Left ventricle myocardium superior (tissue), 1 donor: ENCODE results near the gene MCF2L2. TPM values are rescaled to one million over a fixed set of nuclear protein-coding genes. Genes with fewer than 3 reads are reported as not detected.
"Not testable (repeated sequence)": the region's sequence is repeated elsewhere in the genome, so short reads cannot be mapped to it uniquely, and the experiment has no call there.

Experiments
- ATAC-seq: fragments of 200-7000 bp; cut with Tn5 transposase; one replicate; pipeline ENCODE4 v1.9.1; 2020; ENCODE audit warnings: mild to moderate bottlenecking, moderate library complexity
- DNase-seq: peaks from one replicate; pipeline ENCODE4 v3.0.0-alpha.2; 2020
- intact Hi-C: fragments of 100-400 bp; cut with micrococcal nuclease; formaldehyde crosslinking; loops from one replicate; pipeline ENCODE4 v1.11.0; 2022
- total RNA-seq: library from RNA; stranded (reverse); fragmentation: NEBNext Ultra II Directional; extraction: Animal tissue kit (Norgen Biotek cat#: 25700); gene quantifications from one replicate; pipeline ENCODE4 v1.2.1, GENCODE V29; 2021
- donor health status: DM: no; HTN: yes; CAD: no; lungs with severe emphysema.

Gene MCF2L2
- total RNA-seq, 1 donor from 2014 or later, result 0.25 TPM

GRCh38 chr3:183378951-183379350, 49.5 kb downstream of the MCF2L2 start:
- intact Hi-C loops, result no loop called here
- ATAC-seq, result no peak
- no peak for DNase-seq

GRCh38 chr3:183378545-183378944, 49.9 kb downstream of the MCF2L2 start:
- intact Hi-C loops, result no loop called here
- DNase-seq, result no peak
- ATAC-seq, result no peak

GRCh38 chr3:183378008-183378407, 50.4 kb downstream of the MCF2L2 start:
- DNase-seq (no peak), ATAC-seq (no peak)
- intact Hi-C loops, result no loop called here

GRCh38 chr3:183377307-183377959, 51.0 kb downstream of the MCF2L2 start:
- no peak for DNase-seq
- intact Hi-C loops, result no loop called here

GRCh38 chr3:183375787-183376186, 52.6 kb downstream of the MCF2L2 start:
- DNase-seq (no peak), ATAC-seq (peak; percentile 29)
- intact Hi-C loops, result no loop called here

More at GRCh38 chr3:183377307-183377959, 51.0 kb downstream of the MCF2L2 start:
- ATAC-seq, result no peak

- ATAC-seq (no peak), DNase-seq (no peak)
- intact Hi-C loops, result no loop called here
Observed at GRCh38 chr3:183375337-183375736, 53.1 kb downstream of the MCF2L2 start.

- intact Hi-C loops, result no loop called here
- no peak for DNase-seq
- ATAC-seq, result no peak
Observed at GRCh38 chr3:183372911-183373310, 55.5 kb downstream of the MCF2L2 start.

- ATAC-seq, DNase-seq, intact Hi-C loops: not testable (repeated sequence)
Observed at GRCh38 chr3:183371600-183371968, 56.8 kb downstream of the MCF2L2 start.

GRCh38 chr3:183370391-183370790, 58.0 kb downstream of the MCF2L2 start:
- no peak for DNase-seq
- ATAC-seq, result no peak
- intact Hi-C loops, result no loop called here

GRCh38 chr3:183369627-183370026, 58.8 kb downstream of the MCF2L2 start:
- intact Hi-C loops, result no loop called here
- DNase-seq, result no peak
- ATAC-seq, result no peak

- no peak for DNase-seq
- intact Hi-C loops, result no loop called here
Observed at GRCh38 chr3:183369117-183369516, 59.3 kb downstream of the MCF2L2 start.

GRCh38 chr3:183360971-183361624, 67.3 kb downstream of the MCF2L2 start:
- ATAC-seq (no peak), DNase-seq (no peak)
- intact Hi-C loops, result no loop called here

More at GRCh38 chr3:183369117-183369516, 59.3 kb downstream of the MCF2L2 start:
- no peak for ATAC-seq

- DNase-seq, result no peak
- intact Hi-C loops, result no loop called here
- no peak for ATAC-seq
Observed at GRCh38 chr3:183359036-183359435, 69.4 kb downstream of the MCF2L2 start.

GRCh38 chr3:183357564-183358079, 70.8 kb downstream of the MCF2L2 start:
- no peak for ATAC-seq
- intact Hi-C loops, result no loop called here
- no peak for DNase-seq

GRCh38 chr3:183356920-183357319, 71.5 kb downstream of the MCF2L2 start:
- intact Hi-C loops, result no loop called here
- no peak for DNase-seq
- ATAC-seq, result no peak

GRCh38 chr3:183354874-183355273, 73.5 kb downstream of the MCF2L2 start:
- DNase-seq (no peak), ATAC-seq (no peak)
- intact Hi-C loops, result no loop called here

GRCh38 chr3:183354325-183354831, 74.0 kb downstream of the MCF2L2 start:
- intact Hi-C loops, result no loop called here
- DNase-seq (no peak), ATAC-seq (no peak)

- intact Hi-C loops, result no loop called here
- no peak for ATAC-seq
- no peak for DNase-seq
Observed at GRCh38 chr3:183353421-183353820, 75.0 kb downstream of the MCF2L2 start.

GRCh38 chr3:183350164-183350563, 78.3 kb downstream of the MCF2L2 start:
- intact Hi-C loops, result no loop called here
- ATAC-seq (no peak), DNase-seq (no peak)

GRCh38 chr3:183349421-183350157, 78.8 kb downstream of the MCF2L2 start:
- ATAC-seq (no peak), DNase-seq (no peak)
- intact Hi-C loops, result no loop called here
